HEK293 (cell line): Measurements from ENCODE around the gene PTPN4.

ENCODE experiments used
- CTCF ChIA-PET: fragments of 350-600 bp; formaldehyde crosslinking; extraction: SDS; loops from one replicate; lab custom pipeline; 2021; ENCODE audit warnings: antibody characterized with exemption; lab: Yijun Ruan, JAX
- POLR2A ChIA-PET: fragments of 300-600 bp; formaldehyde crosslinking; extraction: SDS; loops from one replicate; lab custom pipeline; 2020; ENCODE audit warnings: antibody characterized with exemption, inconsistent platforms; lab: Yijun Ruan, JAX
- H3K27ac ChIP-seq: fragments of 200-500 bp; sonication (Bioruptor generic); 2 replicates; pipeline ENCODE4 v1.5.1; 2014; ENCODE audit warnings: low read depth, low read length, control low read depth, inconsistent platforms; ENCODE audit errors: extremely low read depth
- H3K36me3 ChIP-seq, 2 experiments: fragments of 200-500 bp in 1 of 2; sonication (Bioruptor generic) in 1 of 2; 1 replicate in 1 of 2; 2 replicates in 1 of 2; pipeline ENCODE4 v1.5.1; 2014 to 2017; ENCODE audit warnings: inconsistent platforms in 2 of 2, low read length in 2 of 2; ENCODE audit not compliant: control insufficient read depth in 2 of 2, insufficient read depth in 1 of 2
- H3K4me1 ChIP-seq: fragments of 200-500 bp; sonication (Bioruptor generic); 2 replicates; pipeline ENCODE4 v1.5.1; 2014; ENCODE audit warnings: mild to moderate bottlenecking, low read length, inconsistent platforms; ENCODE audit not compliant: control insufficient read depth, insufficient read depth
- H3K4me3 ChIP-seq: 2 replicates; pipeline ENCODE4 v1.5.1; 2011; ENCODE audit warnings: low read depth, mild to moderate bottlenecking, control low read depth, low read length, moderate library complexity
- H3K9me3 ChIP-seq: fragments of 200-500 bp; sonication (Bioruptor generic); 2 replicates; pipeline ENCODE4 v1.5.1; 2014; ENCODE audit warnings: low read depth, low read length, inconsistent platforms; ENCODE audit not compliant: control insufficient read depth, insufficient read depth
- GLI4 ChIP-seq: fragments of 450-650 bp; formaldehyde crosslinking; IDR thresholded peaks from 2 replicates; pipeline ENCODE4 v1.5.1; 2016; ENCODE audit warnings: missing biosample characterization, missing genetic modification characterization
- KLF7 ChIP-seq: fragments of 450-650 bp; formaldehyde crosslinking; IDR thresholded peaks from 2 replicates; pipeline ENCODE4 v1.5.1; 2016; ENCODE audit warnings: missing biosample characterization, missing genetic modification characterization, borderline replicate concordance
- KLF9 ChIP-seq: fragments of 450-650 bp; formaldehyde crosslinking; IDR thresholded peaks from 2 replicates; pipeline ENCODE4 v1.5.1; 2016; ENCODE audit warnings: missing biosample characterization, missing genetic modification characterization, low read depth
- MYNN ChIP-seq: fragments of 450-650 bp; formaldehyde crosslinking; IDR thresholded peaks from 2 replicates; pipeline ENCODE4 v1.5.1; 2016; ENCODE audit warnings: missing biosample characterization, missing genetic modification characterization, borderline replicate concordance
- OVOL3 ChIP-seq: fragments of 450-650 bp; formaldehyde crosslinking; IDR thresholded peaks from 2 replicates; pipeline ENCODE4 v1.5.1; 2016; ENCODE audit warnings: missing biosample characterization, missing genetic modification characterization
- SALL2 ChIP-seq: fragments of 450-650 bp; formaldehyde crosslinking; IDR thresholded peaks from 2 replicates; pipeline ENCODE4 v1.5.0; 2017; ENCODE audit warnings: missing biosample characterization, mild to moderate bottlenecking, missing genetic modification characterization, borderline replicate concordance
- SCRT1 ChIP-seq: fragments of 450-650 bp; formaldehyde crosslinking; IDR thresholded peaks from 2 replicates; pipeline ENCODE4 v1.5.1; 2016; ENCODE audit warnings: missing biosample characterization, missing genetic modification characterization, borderline replicate concordance
- ZBTB17 ChIP-seq: fragments of 450-650 bp; formaldehyde crosslinking; IDR thresholded peaks from 2 replicates; pipeline ENCODE4 v1.5.1; 2016; ENCODE audit warnings: missing biosample characterization, missing genetic modification characterization
- ZBTB21 ChIP-seq: fragments of 450-650 bp; formaldehyde crosslinking; IDR thresholded peaks from 2 replicates; pipeline ENCODE4 v1.5.1; 2017; ENCODE audit warnings: missing biosample characterization, missing genetic modification characterization
- ZFP3 ChIP-seq: fragments of 450-650 bp; formaldehyde crosslinking; IDR thresholded peaks from 2 replicates; pipeline ENCODE4 v1.5.1; 2016; ENCODE audit warnings: low read depth, missing biosample characterization, missing genetic modification characterization
- ZNF10 ChIP-seq: fragments of 450-650 bp; formaldehyde crosslinking; IDR thresholded peaks from 2 replicates; pipeline ENCODE4 v1.5.1; 2017; ENCODE audit warnings: missing biosample characterization, missing genetic modification characterization
- ZNF155 ChIP-seq: fragments of 450-650 bp; formaldehyde crosslinking; IDR thresholded peaks from 2 replicates; pipeline ENCODE4 v1.5.1; 2016; ENCODE audit warnings: missing biosample characterization, missing genetic modification characterization
- ZNF311 ChIP-seq: fragments of 450-650 bp; formaldehyde crosslinking; IDR thresholded peaks from 2 replicates; pipeline ENCODE4 v1.5.1; 2017; ENCODE audit warnings: missing biosample characterization, missing genetic modification characterization, borderline replicate concordance
- ZNF350 ChIP-seq: fragments of 450-650 bp; formaldehyde crosslinking; IDR thresholded peaks from 2 replicates; pipeline ENCODE4 v1.5.0; 2017; ENCODE audit warnings: missing biosample characterization, mild to moderate bottlenecking, missing genetic modification characterization
- ZNF354C ChIP-seq: fragments of 450-650 bp; formaldehyde crosslinking; IDR thresholded peaks from 2 replicates; pipeline ENCODE4 v1.5.1; 2016; ENCODE audit warnings: missing biosample characterization, missing genetic modification characterization, low read depth, borderline replicate concordance
- ZNF37A ChIP-seq: fragments of 450-650 bp; IDR thresholded peaks from 2 replicates; pipeline ENCODE4 v1.5.1; 2018; ENCODE audit warnings: missing biosample characterization, missing genetic modification characterization
- ZNF473 ChIP-seq: fragments of 450-650 bp; formaldehyde crosslinking; IDR thresholded peaks from 2 replicates; pipeline ENCODE4 v1.5.1; 2017; ENCODE audit warnings: missing biosample characterization, missing genetic modification characterization
- ZNF548 ChIP-seq: fragments of 450-650 bp; formaldehyde crosslinking; IDR thresholded peaks from 2 replicates; pipeline ENCODE4 v1.5.1; 2016; ENCODE audit warnings: missing biosample characterization, missing genetic modification characterization
- ZNF629 ChIP-seq: fragments of 450-650 bp; formaldehyde crosslinking; IDR thresholded peaks from 2 replicates; pipeline ENCODE4 v1.5.1; 2017; ENCODE audit warnings: missing biosample characterization, missing genetic modification characterization
- ZNF660 ChIP-seq: fragments of 450-650 bp; IDR thresholded peaks from 2 replicates; pipeline ENCODE4 v1.5.1; 2018; ENCODE audit warnings: missing biosample characterization, mild to moderate bottlenecking, missing genetic modification characterization
- ZNF670 ChIP-seq: fragments of 450-650 bp; formaldehyde crosslinking; IDR thresholded peaks from 2 replicates; pipeline ENCODE4 v1.5.1; 2016; ENCODE audit warnings: missing biosample characterization, missing genetic modification characterization, low read depth
- ZNF768 ChIP-seq: fragments of 450-650 bp; formaldehyde crosslinking; IDR thresholded peaks from 2 replicates; pipeline ENCODE4 v1.5.1; 2018; ENCODE audit warnings: missing biosample characterization, mild to moderate bottlenecking, missing genetic modification characterization
- ZNF843 ChIP-seq: fragments of 450-650 bp; formaldehyde crosslinking; IDR thresholded peaks from 2 replicates; pipeline ENCODE4 v1.5.1; 2016; ENCODE audit warnings: missing biosample characterization, missing genetic modification characterization
- TF ChIP-seq, protein P1 (sequence below): fragments of 450-650 bp; formaldehyde crosslinking; IDR thresholded peaks from 2 replicates; pipeline ENCODE4 v1.5.1; 2016; ENCODE audit warnings: missing biosample characterization, missing genetic modification characterization
- TF ChIP-seq, protein P2 (sequence below): fragments of 450-650 bp; formaldehyde crosslinking; IDR thresholded peaks from 2 replicates; pipeline ENCODE4 v1.5.1; 2016; ENCODE audit warnings: missing biosample characterization, missing genetic modification characterization, low read depth
- TF ChIP-seq, protein P3 (sequence below): fragments of 450-650 bp; formaldehyde crosslinking; IDR thresholded peaks from 2 replicates; pipeline ENCODE4 v1.5.1; 2017; ENCODE audit warnings: missing biosample characterization, missing genetic modification characterization
- TF ChIP-seq, protein P4 (sequence below): fragments of 450-650 bp; formaldehyde crosslinking; IDR thresholded peaks from 2 replicates; pipeline ENCODE4 v1.5.1; 2016; ENCODE audit warnings: missing biosample characterization, missing genetic modification characterization
- TF ChIP-seq, protein P5 (sequence below): IDR thresholded peaks from 2 replicates; pipeline ENCODE4 v1.6.1; 2011; ENCODE audit warnings: mild to moderate bottlenecking, low read depth, low read length, borderline replicate concordance
- TF ChIP-seq, protein P6 (sequence below): fragments of 450-650 bp; formaldehyde crosslinking; IDR thresholded peaks from 2 replicates; pipeline ENCODE4 v1.5.1; 2017; ENCODE audit warnings: missing biosample characterization, missing genetic modification characterization
- TF ChIP-seq, protein P7 (sequence below): fragments of 450-650 bp; formaldehyde crosslinking; IDR thresholded peaks from 2 replicates; pipeline ENCODE4 v1.5.1; 2016; ENCODE audit warnings: missing biosample characterization, missing genetic modification characterization

Gene PTPN4

DNA sequence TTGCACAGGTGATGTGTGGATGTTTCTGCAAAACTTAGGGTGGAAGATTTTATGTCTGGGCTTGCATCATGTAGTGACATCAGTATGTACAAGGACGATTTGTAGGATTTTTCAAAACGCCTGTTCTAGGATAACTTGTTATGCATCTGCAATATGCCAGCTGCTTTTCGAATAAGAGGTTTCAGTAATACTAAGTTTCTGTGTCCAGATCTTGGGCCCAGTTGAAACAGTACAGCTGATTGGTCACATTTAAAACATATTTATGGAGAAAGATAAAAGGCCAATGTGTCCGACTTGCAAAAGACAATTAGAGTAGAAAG, 1.2 kb downstream of the PTPN4 start:
- H3K9me3 ChIP-seq, result no peaks in the 10 kb centered on the region
- H3K4me3 ChIP-seq, result peak overlapping the region; percentile 52
- ChIA-PET CTCF (interaction anchor here (0.6 to 2.0 kb wide), 8 partner anchors 10 to 1289 kb away, joined by 3 to 5 read pairs (median 3); no protein-coding TSS in a partner anchor), POLR2A (interaction anchor here (0.6 to 1.2 kb wide), 5 partner anchors 8 to 1316 kb away, joined by 3 to 7 read pairs (median 4); no protein-coding TSS in a partner anchor)
- peak overlapping the region; percentile 27; the same call in 1 of the 2 replicates for H3K27ac ChIP-seq
- H3K4me1 ChIP-seq, result peaks cover 15% of the 10 kb centered on the region
- no peaks in the 10 kb centered on the region for H3K36me3 ChIP-seq
- TF ChIP-seq ZNF660, result no peak
- no peak for TF ChIP-seq ZNF311 (tag by site-specific recombination)
- no peak for TF ChIP-seq ZNF354C (tag by site-specific recombination)
- no peak for TF ChIP-seq GLI4 (tag by site-specific recombination)
- TF ChIP-seq ZBTB21, result no peak
- TF ChIP-seq ZNF10 (tag by site-specific recombination), result no peak
- no peak for TF ChIP-seq ZNF473
- TF ChIP-seq SALL2 (tag by site-specific recombination), result no peak
- TF ChIP-seq ZNF768 (tag by site-specific recombination), result no peak
- TF ChIP-seq, protein P1, sequence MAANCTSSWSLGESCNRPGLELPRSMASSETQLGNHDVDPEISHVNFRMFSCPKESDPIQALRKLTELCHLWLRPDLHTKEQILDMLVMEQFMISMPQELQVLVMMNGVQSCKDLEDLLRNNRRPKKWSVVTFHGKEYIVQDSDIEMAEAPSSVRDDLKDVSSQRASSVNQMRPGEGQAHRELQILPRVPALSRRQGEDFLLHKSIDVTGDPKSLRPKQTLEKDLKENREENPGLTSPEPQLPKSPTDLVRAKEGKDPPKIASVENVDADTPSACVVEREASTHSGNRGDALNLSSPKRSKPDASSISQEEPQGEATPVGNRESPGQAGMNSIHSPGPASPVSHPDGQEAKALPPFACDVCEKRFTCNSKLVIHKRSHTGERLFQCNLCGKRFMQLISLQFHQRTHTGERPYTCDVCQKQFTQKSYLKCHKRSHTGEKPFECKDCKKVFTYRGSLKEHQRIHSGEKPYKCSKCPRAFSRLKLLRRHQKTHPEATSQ (tag by site-specific recombination), result no peak
- TF ChIP-seq, protein P2, sequence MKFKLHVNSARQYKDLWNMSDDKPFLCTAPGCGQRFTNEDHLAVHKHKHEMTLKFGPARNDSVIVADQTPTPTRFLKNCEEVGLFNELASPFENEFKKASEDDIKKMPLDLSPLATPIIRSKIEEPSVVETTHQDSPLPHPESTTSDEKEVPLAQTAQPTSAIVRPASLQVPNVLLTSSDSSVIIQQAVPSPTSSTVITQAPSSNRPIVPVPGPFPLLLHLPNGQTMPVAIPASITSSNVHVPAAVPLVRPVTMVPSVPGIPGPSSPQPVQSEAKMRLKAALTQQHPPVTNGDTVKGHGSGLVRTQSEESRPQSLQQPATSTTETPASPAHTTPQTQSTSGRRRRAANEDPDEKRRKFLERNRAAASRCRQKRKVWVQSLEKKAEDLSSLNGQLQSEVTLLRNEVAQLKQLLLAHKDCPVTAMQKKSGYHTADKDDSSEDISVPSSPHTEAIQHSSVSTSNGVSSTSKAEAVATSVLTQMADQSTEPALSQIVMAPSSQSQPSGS, result peak; percentile 57; the same call in 1 of the 2 replicates
- TF ChIP-seq, protein P3, sequence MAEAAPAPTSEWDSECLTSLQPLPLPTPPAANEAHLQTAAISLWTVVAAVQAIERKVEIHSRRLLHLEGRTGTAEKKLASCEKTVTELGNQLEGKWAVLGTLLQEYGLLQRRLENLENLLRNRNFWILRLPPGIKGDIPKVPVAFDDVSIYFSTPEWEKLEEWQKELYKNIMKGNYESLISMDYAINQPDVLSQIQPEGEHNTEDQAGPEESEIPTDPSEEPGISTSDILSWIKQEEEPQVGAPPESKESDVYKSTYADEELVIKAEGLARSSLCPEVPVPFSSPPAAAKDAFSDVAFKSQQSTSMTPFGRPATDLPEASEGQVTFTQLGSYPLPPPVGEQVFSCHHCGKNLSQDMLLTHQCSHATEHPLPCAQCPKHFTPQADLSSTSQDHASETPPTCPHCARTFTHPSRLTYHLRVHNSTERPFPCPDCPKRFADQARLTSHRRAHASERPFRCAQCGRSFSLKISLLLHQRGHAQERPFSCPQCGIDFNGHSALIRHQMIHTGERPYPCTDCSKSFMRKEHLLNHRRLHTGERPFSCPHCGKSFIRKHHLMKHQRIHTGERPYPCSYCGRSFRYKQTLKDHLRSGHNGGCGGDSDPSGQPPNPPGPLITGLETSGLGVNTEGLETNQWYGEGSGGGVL (tag by site-specific recombination), result no peak
- TF ChIP-seq, protein P4, sequence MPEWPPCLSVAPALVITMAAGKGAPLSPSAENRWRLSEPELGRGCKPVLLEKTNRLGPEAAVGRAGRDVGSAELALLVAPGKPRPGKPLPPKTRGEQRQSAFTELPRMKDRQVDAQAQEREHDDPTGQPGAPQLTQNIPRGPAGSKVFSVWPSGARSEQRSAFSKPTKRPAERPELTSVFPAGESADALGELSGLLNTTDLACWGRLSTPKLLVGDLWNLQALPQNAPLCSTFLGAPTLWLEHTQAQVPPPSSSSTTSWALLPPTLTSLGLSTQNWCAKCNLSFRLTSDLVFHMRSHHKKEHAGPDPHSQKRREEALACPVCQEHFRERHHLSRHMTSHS (tag by site-specific recombination), result no peak
- TF ChIP-seq ZNF37A (tag by site-specific recombination), result no peak
- TF ChIP-seq ZNF155 (tag by site-specific recombination), result no peak
- no peak for TF ChIP-seq ZNF670 (tag by site-specific recombination)
- TF ChIP-seq KLF7 (tag by site-specific recombination), result no peak
- no peak for TF ChIP-seq ZFP3 (tag by site-specific recombination)
- TF ChIP-seq ZBTB17, result 0 out of 2 replicates have a peak, but pooled peaks have one; percentile 11
- no peak for TF ChIP-seq ZNF548 (tag by site-specific recombination)
- TF ChIP-seq KLF9 (tag by site-specific recombination), result no peak
- no peak for TF ChIP-seq ZNF350 (tag by site-specific recombination)
- TF ChIP-seq, protein P5, sequence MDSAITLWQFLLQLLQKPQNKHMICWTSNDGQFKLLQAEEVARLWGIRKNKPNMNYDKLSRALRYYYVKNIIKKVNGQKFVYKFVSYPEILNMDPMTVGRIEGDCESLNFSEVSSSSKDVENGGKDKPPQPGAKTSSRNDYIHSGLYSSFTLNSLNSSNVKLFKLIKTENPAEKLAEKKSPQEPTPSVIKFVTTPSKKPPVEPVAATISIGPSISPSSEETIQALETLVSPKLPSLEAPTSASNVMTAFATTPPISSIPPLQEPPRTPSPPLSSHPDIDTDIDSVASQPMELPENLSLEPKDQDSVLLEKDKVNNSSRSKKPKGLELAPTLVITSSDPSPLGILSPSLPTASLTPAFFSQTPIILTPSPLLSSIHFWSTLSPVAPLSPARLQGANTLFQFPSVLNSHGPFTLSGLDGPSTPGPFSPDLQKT, result no peak
- TF ChIP-seq, protein P6, sequence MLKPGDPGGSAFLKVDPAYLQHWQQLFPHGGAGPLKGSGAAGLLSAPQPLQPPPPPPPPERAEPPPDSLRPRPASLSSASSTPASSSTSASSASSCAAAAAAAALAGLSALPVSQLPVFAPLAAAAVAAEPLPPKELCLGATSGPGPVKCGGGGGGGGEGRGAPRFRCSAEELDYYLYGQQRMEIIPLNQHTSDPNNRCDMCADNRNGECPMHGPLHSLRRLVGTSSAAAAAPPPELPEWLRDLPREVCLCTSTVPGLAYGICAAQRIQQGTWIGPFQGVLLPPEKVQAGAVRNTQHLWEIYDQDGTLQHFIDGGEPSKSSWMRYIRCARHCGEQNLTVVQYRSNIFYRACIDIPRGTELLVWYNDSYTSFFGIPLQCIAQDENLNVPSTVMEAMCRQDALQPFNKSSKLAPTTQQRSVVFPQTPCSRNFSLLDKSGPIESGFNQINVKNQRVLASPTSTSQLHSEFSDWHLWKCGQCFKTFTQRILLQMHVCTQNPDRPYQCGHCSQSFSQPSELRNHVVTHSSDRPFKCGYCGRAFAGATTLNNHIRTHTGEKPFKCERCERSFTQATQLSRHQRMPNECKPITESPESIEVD (tag by site-specific recombination), result peak; percentile 59
- TF ChIP-seq SCRT1, result no peak
- TF ChIP-seq ZNF843 (tag by site-specific recombination), result no peak
- TF ChIP-seq, protein P7, sequence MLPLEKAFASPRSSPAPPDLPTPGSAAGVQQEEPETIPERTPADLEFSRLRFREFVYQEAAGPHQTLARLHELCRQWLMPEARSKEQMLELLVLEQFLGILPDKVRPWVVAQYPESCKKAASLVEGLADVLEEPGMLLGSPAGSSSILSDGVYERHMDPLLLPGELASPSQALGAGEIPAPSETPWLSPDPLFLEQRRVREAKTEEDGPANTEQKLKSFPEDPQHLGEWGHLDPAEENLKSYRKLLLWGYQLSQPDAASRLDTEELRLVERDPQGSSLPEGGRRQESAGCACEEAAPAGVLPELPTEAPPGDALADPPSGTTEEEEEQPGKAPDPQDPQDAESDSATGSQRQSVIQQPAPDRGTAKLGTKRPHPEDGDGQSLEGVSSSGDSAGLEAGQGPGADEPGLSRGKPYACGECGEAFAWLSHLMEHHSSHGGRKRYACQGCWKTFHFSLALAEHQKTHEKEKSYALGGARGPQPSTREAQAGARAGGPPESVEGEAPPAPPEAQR (tag by site-specific recombination), result no peak
- TF ChIP-seq OVOL3 (tag by site-specific recombination), result no peak
- peak; percentile 37; the same call in 1 of the 2 replicates for TF ChIP-seq ZNF629 (tag by site-specific recombination)
- no peak for TF ChIP-seq MYNN
